Fibroblast of upper back skin (primary cell): ENCODE results near the gene SMG6.
"Not testable (repeated sequence)": the region's sequence is repeated elsewhere in the genome, so short reads cannot be mapped to it uniquely, and the experiment has no call there.

ENCODE experiments used
- DNase-seq: peaks from one replicate; pipeline ENCODE4 v3.0.0-alpha.2; 2013

SMG6 gene

GRCh38 chr17:2230877-2231276 is 72.7 kb downstream of the SMG6 start:
- no peak for DNase-seq

GRCh38 chr17:2227025-2227699 is 76.4 kb downstream of the SMG6 start:
- DNase-seq: no peak

GRCh38 chr17:2223617-2223927 is 80.0 kb downstream of the SMG6 start:
- no peak for DNase-seq

- DNase-seq: peak; percentile 75
Measured at GRCh38 chr17:2222901-2223616, 80.5 kb downstream of the SMG6 start.

GRCh38 chr17:2222301-2222700 is 81.3 kb downstream of the SMG6 start:
- no peak for DNase-seq

GRCh38 chr17:2218426-2218825 is 85.2 kb downstream of the SMG6 start:
- no peak for DNase-seq

GRCh38 chr17:2215616-2216364 is 87.8 kb downstream of the SMG6 start:
- DNase-seq: peak; percentile 99

GRCh38 chr17:2214929-2215615 is 88.5 kb downstream of the SMG6 start:
- DNase-seq: peak; percentile 90

GRCh38 chr17:2214047-2214928 is 89.3 kb downstream of the SMG6 start:
- DNase-seq: peak; percentile 87

- DNase-seq: peak; percentile 62
Measured at GRCh38 chr17:2213291-2213960, 90.2 kb downstream of the SMG6 start.

GRCh38 chr17:2212400-2212981 is 91.1 kb downstream of the SMG6 start:
- DNase-seq: peak; percentile 81

- no peak for DNase-seq
Measured at GRCh38 chr17:2211661-2212399, 91.8 kb downstream of the SMG6 start.

GRCh38 chr17:2210726-2211125 is 92.9 kb downstream of the SMG6 start:
- DNase-seq: no peak

GRCh38 chr17:2207815-2208515 is 95.6 kb downstream of the SMG6 start:
- DNase-seq: no peak

- DNase-seq: no peak
Measured at GRCh38 chr17:2204393-2204792, 99.2 kb downstream of the SMG6 start.

GRCh38 chr17:2203818-2204217 is 99.8 kb downstream of the SMG6 start:
- DNase-seq: no peak

GRCh38 chr17:2202996-2203575 is 100.5 kb downstream of the SMG6 start:
- no peak for DNase-seq

- DNase-seq: no peak
Measured at GRCh38 chr17:2202302-2202995, 101.1 kb downstream of the SMG6 start.

- not testable (repeated sequence) for DNase-seq
Measured at GRCh38 chr17:2199386-2199785, 104.2 kb downstream of the SMG6 start.
